OCI-LY7 (cell line): Measurements from ENCODE around the gene GSS. TPM values are rescaled to one million over a fixed set of nuclear protein-coding genes. Genes with fewer than 3 reads are reported as not detected.

Source experiments
- BruUV-seq: library from RNA; stranded (reverse); fragments of 400-500 nt; replicated peaks from 2 replicates; lab custom pipeline; 2021; lab: Mats Ljungman, UMichigan
- CTCF ChIA-PET: fragments of 300-600 bp; sonication (Branson Sonifier 250); formaldehyde crosslinking; loops from one replicate; lab custom pipeline; 2022; ENCODE audit warnings: antibody characterized with exemption; ENCODE audit not compliant: unreplicated experiment; lab: Charles Lee
- POLR2A ChIA-PET: fragments of 300-600 bp; sonication (Branson Sonifier 250); formaldehyde crosslinking; loops from one replicate; lab custom pipeline; 2022; ENCODE audit warnings: antibody characterized with exemption; lab: Charles Lee
- DNase-seq: peaks from one replicate; pipeline ENCODE4 v3.0.0-alpha.2; 2015; ENCODE audit warnings: low spot score
- H2AFZ ChIP-seq: fragments of 200-600 bp; sonication (generic), shearing (Covaris generic); 2 replicates; pipeline ENCODE4 v1.6.1; 2014; ENCODE audit warnings: mild to moderate bottlenecking, antibody characterized with exemption, low read length, moderate library complexity
- H3K27ac ChIP-seq: fragments of 200-600 bp; sonication (generic); 2 replicates; pipeline ENCODE4 v1.5.1; 2014; ENCODE audit warnings: mixed run types, low read depth, mild to moderate bottlenecking, moderate library complexity, low read length, inconsistent platforms; ENCODE audit not compliant: poor library complexity, severe bottlenecking
- H3K36me3 ChIP-seq: fragments of 200-600 bp; sonication (generic); 2 replicates; pipeline ENCODE4 v1.6.1; 2014; ENCODE audit warnings: mild to moderate bottlenecking, antibody characterized with exemption, low read length, moderate library complexity, mixed read lengths; ENCODE audit not compliant: insufficient read depth
- H3K4me1 ChIP-seq: fragments of 200-600 bp; sonication (generic); 2 replicates; pipeline ENCODE4 v1.5.1; 2014; ENCODE audit warnings: mild to moderate bottlenecking, low read length; ENCODE audit not compliant: insufficient read depth, poor library complexity, severe bottlenecking
- H3K4me2 ChIP-seq: fragments of 200-600 bp; sonication (generic); 2 replicates; pipeline ENCODE4 v1.6.1; 2014; ENCODE audit warnings: mild to moderate bottlenecking, low read length
- H3K4me3 ChIP-seq: fragments of 200-600 bp; sonication (generic); 2 replicates; pipeline ENCODE4 v1.5.1; 2014; ENCODE audit warnings: mild to moderate bottlenecking, low read depth, low read length; ENCODE audit not compliant: poor library complexity, severe bottlenecking
- H3K79me2 ChIP-seq: fragments of 200-600 bp; sonication (generic); 2 replicates; pipeline ENCODE4 v1.6.1; 2016; ENCODE audit warnings: low read depth, mild to moderate bottlenecking, low read length, moderate library complexity, mixed read lengths; ENCODE audit not compliant: insufficient read depth
- H3K9me2 ChIP-seq: fragments of 200-600 bp; sonication (generic); 2 replicates; pipeline ENCODE4 v1.6.1; 2016; ENCODE audit warnings: mild to moderate bottlenecking, low read length, mixed read lengths; ENCODE audit not compliant: insufficient read depth
- H3K9me3 ChIP-seq: fragments of 200-600 bp; sonication (generic); 2 replicates; pipeline ENCODE4 v1.6.1; 2014; ENCODE audit warnings: mild to moderate bottlenecking, mixed run types, low read length, mixed read lengths
- H4K20me1 ChIP-seq: fragments of 200-600 bp; sonication (generic); 2 replicates; pipeline ENCODE4 v1.6.1; 2014; ENCODE audit warnings: mild to moderate bottlenecking, antibody characterized with exemption, low read length, moderate library complexity, mixed read lengths; ENCODE audit not compliant: insufficient read depth
- EZH2phosphoT487 ChIP-seq: fragments of 200-600 bp; sonication (generic); IDR thresholded peaks from 2 replicates; pipeline ENCODE4 v1.6.1; 2018; ENCODE audit warnings: low read depth, borderline replicate concordance, mild to moderate bottlenecking, mixed run types, antibody characterized with exemption, low read length, moderate library complexity, mixed read lengths
- intact Hi-C: fragments of 100-400 bp; cut with micrococcal nuclease; formaldehyde crosslinking; loops from one replicate; pipeline ENCODE4 v1.10.0; 2022; ENCODE audit not compliant: unreplicated experiment
- total RNA-seq, 2 experiments: library from RNA; depleted of rRNA in 1 of 2; stranded (reverse); fragments of >200 nt in 1 of 2; shearing (Covaris generic) in 1 of 2; gene quantifications; 2 replicates each; pipeline ENCODE4 v1.2.3, GENCODE V29; 2014 to 2022
- TF ChIP-seq, protein P1 (sequence below): fragments of 200-600 bp; sonication (generic); conservative IDR thresholded peaks from 2 replicates; pipeline ENCODE4 v1.5.1; 2014; ENCODE audit warnings: mild to moderate bottlenecking, antibody characterized with exemption, low read length, moderate library complexity, mixed read lengths

Gene GSS
- total RNA-seq, 2 experiments from 2014 or later: 78.7 to 91.4 TPM

DNA sequence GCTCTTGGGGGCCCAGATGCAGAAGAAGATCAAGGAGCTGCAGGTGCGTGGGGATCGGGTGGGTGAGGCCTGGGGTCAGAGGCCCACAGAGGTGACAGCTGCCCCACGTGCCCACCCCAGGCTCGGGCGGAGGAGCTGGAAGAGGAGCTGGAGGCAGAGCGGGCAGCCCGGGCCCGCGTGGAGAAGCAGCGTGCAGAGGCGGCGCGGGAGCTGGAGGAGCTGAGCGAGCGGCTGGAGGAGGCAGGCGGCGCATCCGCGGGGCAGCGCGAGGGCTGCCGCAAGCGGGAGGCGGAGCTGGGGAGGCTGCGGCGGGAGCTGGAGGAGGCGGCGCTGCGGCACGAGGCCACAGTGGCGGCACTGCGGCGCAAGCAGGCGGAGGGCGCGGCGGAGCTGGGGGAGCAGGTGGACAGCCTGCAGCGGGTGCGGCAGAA is 41.5 kb upstream of the GSS start:
- no peak for DNase-seq
- intact Hi-C loops: no loop called here
- Histone ChIP-seq H3K4me1 (peaks cover 13% of the 10 kb centered on the region), H3K4me3 (no peak overlapping the region), H3K36me3 (peaks cover 26% of the 10 kb centered on the region), H3K27ac (no peak overlapping the region), H3K9me2 (no peaks in the 10 kb centered on the region), H3K9me3 (no peaks in the 10 kb centered on the region), H3K4me2 (no peak overlapping the region), H3K79me2 (no peaks in the 10 kb centered on the region), H4K20me1 (no peaks in the 10 kb centered on the region), H2AFZ (no peak overlapping the region)
- ChIA-PET CTCF (interaction anchor here (0.5 kb wide), 1 partner anchor 120 kb away, joined by 3 read pairs; the partner anchor contains the start of gene ACSS2), POLR2A (interaction anchor here (0.5 kb wide), 1 partner anchor 276 kb away, joined by 4 read pairs; no protein-coding TSS in a partner anchor)
- TF ChIP-seq, protein P1, sequence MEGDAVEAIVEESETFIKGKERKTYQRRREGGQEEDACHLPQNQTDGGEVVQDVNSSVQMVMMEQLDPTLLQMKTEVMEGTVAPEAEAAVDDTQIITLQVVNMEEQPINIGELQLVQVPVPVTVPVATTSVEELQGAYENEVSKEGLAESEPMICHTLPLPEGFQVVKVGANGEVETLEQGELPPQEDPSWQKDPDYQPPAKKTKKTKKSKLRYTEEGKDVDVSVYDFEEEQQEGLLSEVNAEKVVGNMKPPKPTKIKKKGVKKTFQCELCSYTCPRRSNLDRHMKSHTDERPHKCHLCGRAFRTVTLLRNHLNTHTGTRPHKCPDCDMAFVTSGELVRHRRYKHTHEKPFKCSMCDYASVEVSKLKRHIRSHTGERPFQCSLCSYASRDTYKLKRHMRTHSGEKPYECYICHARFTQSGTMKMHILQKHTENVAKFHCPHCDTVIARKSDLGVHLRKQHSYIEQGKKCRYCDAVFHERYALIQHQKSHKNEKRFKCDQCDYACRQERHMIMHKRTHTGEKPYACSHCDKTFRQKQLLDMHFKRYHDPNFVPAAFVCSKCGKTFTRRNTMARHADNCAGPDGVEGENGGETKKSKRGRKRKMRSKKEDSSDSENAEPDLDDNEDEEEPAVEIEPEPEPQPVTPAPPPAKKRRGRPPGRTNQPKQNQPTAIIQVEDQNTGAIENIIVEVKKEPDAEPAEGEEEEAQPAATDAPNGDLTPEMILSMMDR: no peak
- TF ChIP-seq EZH2phosphoT487: no peak
- BruUV-seq: no TSS peak

- ChIA-PET CTCF (no interaction called here), POLR2A (no interaction called here)
- H3K4me2 ChIP-seq: no peak overlapping the region
- TF ChIP-seq EZH2phosphoT487: no peak
- TF ChIP-seq, protein P1: no peak
- no TSS peak for BruUV-seq
- no peaks in the 10 kb centered on the region for H3K9me2 ChIP-seq
- H3K27ac ChIP-seq: no peak overlapping the region
- no peak for DNase-seq
- peaks cover 19% of the 10 kb centered on the region for H3K36me3 ChIP-seq
- intact Hi-C loops: no loop called here
- H2AFZ ChIP-seq: no peak overlapping the region
- H3K79me2 ChIP-seq: no peaks in the 10 kb centered on the region
- peaks cover 12% of the 10 kb centered on the region for H3K4me1 ChIP-seq
- no peak overlapping the region for H3K4me3 ChIP-seq
- no peaks in the 10 kb centered on the region for H3K9me3 ChIP-seq
- H4K20me1 ChIP-seq: no peaks in the 10 kb centered on the region
These were observed 40.8 kb upstream of the GSS start for GRCh38 chr20:34996243-34997028.

GRCh38 chr20:34995696-34996095 is 40.1 kb upstream of the GSS start:
- TF ChIP-seq, protein P1: no peak
- no peak for TF ChIP-seq EZH2phosphoT487
- no TSS peak for BruUV-seq
- Histone ChIP-seq H3K36me3 (peaks cover 19% of the 10 kb centered on the region), H3K9me3 (no peaks in the 10 kb centered on the region), H3K27ac (no peak overlapping the region), H3K79me2 (no peaks in the 10 kb centered on the region), H3K9me2 (no peaks in the 10 kb centered on the region), H3K4me3 (no peak overlapping the region), H2AFZ (no peak overlapping the region), H4K20me1 (no peaks in the 10 kb centered on the region), H3K4me2 (no peak overlapping the region), H3K4me1 (peaks cover 4% of the 10 kb centered on the region)
- DNase-seq: no peak
- POLR2A ChIA-PET: interaction anchor here (0.6 kb wide), 1 partner anchor 553 kb away, joined by 3 read pairs; no protein-coding TSS in a partner anchor
- intact Hi-C loops: no loop called here
- CTCF ChIA-PET: no interaction called here
